NCI-H2029 (cell line): ENCODE data around the gene RASIP1.
A peak's percentile ranks its signal among the peaks of the same experiment; 100 is the strongest.

Source experiments
- DNase-seq: peaks from one replicate; lab custom pipeline; 2025; lab: John Stamatoyannopoulos, UW

The RASIP1 gene

GRCh38 chr19:48674921-48675824, 65.2 kb downstream of the RASIP1 start:
- DNase-seq, result peak; percentile 66

- no peak for DNase-seq
Observed at GRCh38 chr19:48674216-48674809, 66.1 kb downstream of the RASIP1 start.

GRCh38 chr19:48673436-48674100, 66.8 kb downstream of the RASIP1 start:
- no peak for DNase-seq

- no peak for DNase-seq
Observed at GRCh38 chr19:48672994-48673393, 67.4 kb downstream of the RASIP1 start, which contains the start of gene NTN5. Gene NTN5, minus strand, starts transcription at chr19:48673017. Its CDS starts 2,031 bp downstream, at chr19:48670986.

- DNase-seq, result no peak
Observed at GRCh38 chr19:48671446-48671995, 68.9 kb downstream of the RASIP1 start.

GRCh38 chr19:48670699-48671445, 69.5 kb downstream of the RASIP1 start:
- no peak for DNase-seq
